Measurements from ENCODE around the gene SPEM1.

GRCh38 chr17:7379134-7379533, 41.0 kb upstream of the SPEM1 start:
- TF ChIP-seq CTCF (optimal IDR thresholded peaks at IDR 0.05 in 1 of 3, IDR thresholded peaks at IDR 0.05 in 1 of 3, conservative IDR thresholded peaks at IDR 0.05 in 1 of 3; ENCODE audit: extremely low read depth in 1 of 3, insufficient read depth in 2 of 3, low read length in 3 of 3) (no peak), EZH2 (IDR thresholded peaks at IDR 0.05; ENCODE audit: low read length) (no peak)

Data from keratinocyte (primary cell).